ENCODE data around the gene FAM43B.

DNA sequence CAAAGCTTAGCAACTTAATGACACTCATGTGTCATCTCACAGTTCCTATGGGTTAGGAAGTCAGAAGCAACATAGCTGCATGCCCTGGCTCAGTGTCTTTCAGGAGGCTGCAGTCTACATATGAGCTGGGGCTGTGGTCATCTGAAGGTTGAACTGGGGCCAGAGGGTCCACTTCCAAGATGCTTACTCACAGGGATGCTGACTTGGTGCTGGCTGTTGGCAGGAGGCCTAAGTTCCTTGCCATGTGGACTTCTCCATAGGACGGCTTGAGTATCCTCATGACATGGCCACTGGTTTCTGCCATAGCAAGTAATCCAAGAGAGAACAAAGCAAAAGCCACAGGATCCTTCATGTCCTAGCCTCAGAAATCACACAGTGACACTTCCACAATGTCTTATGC lies 12.1 kb upstream of the FAM43B start:
- TF ChIP-seq, protein P1, sequence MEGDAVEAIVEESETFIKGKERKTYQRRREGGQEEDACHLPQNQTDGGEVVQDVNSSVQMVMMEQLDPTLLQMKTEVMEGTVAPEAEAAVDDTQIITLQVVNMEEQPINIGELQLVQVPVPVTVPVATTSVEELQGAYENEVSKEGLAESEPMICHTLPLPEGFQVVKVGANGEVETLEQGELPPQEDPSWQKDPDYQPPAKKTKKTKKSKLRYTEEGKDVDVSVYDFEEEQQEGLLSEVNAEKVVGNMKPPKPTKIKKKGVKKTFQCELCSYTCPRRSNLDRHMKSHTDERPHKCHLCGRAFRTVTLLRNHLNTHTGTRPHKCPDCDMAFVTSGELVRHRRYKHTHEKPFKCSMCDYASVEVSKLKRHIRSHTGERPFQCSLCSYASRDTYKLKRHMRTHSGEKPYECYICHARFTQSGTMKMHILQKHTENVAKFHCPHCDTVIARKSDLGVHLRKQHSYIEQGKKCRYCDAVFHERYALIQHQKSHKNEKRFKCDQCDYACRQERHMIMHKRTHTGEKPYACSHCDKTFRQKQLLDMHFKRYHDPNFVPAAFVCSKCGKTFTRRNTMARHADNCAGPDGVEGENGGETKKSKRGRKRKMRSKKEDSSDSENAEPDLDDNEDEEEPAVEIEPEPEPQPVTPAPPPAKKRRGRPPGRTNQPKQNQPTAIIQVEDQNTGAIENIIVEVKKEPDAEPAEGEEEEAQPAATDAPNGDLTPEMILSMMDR (IDR thresholded peaks at IDR 0.05) = no peak
- no peak for TF ChIP-seq ZFX (IDR thresholded peaks at IDR 0.05; ENCODE audit: borderline replicate concordance)

Data from 22Rv1 (cell line).